22Rv1 (cell line): Measurements from ENCODE around the gene ARHGEF5.

Experiments used
- ZFX ChIP-seq: fragments of 450-650 bp; IDR thresholded peaks from 2 replicates; pipeline ENCODE4 v1.6.1; 2017; ENCODE audit warnings: antibody characterized with exemption, borderline replicate concordance
- TF ChIP-seq, protein P1 (sequence below): fragments of 450-650 bp; IDR thresholded peaks from 2 replicates; pipeline ENCODE4 v1.5.1; 2017; ENCODE audit warnings: mild to moderate bottlenecking

- TF ChIP-seq, protein P1, sequence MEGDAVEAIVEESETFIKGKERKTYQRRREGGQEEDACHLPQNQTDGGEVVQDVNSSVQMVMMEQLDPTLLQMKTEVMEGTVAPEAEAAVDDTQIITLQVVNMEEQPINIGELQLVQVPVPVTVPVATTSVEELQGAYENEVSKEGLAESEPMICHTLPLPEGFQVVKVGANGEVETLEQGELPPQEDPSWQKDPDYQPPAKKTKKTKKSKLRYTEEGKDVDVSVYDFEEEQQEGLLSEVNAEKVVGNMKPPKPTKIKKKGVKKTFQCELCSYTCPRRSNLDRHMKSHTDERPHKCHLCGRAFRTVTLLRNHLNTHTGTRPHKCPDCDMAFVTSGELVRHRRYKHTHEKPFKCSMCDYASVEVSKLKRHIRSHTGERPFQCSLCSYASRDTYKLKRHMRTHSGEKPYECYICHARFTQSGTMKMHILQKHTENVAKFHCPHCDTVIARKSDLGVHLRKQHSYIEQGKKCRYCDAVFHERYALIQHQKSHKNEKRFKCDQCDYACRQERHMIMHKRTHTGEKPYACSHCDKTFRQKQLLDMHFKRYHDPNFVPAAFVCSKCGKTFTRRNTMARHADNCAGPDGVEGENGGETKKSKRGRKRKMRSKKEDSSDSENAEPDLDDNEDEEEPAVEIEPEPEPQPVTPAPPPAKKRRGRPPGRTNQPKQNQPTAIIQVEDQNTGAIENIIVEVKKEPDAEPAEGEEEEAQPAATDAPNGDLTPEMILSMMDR: no peak
- TF ChIP-seq ZFX: no peak
Measured at GRCh38 chr7:144428431-144428830, 73.2 kb downstream of the ARHGEF5 start.
